Right ventricle myocardium superior (tissue), 1 donor: ENCODE results near the gene ZNF407. TPM values are rescaled to one million over a fixed set of nuclear protein-coding genes. Genes with fewer than 3 reads are reported as not detected.
"Not testable (repeated sequence)": the region's sequence is repeated elsewhere in the genome, so short reads cannot be mapped to it uniquely, and the experiment has no call there.

Experiments
- ATAC-seq: fragments of 200-7000 bp; cut with Tn5 transposase; one replicate; pipeline ENCODE4 v1.9.1; 2020; ENCODE audit warnings: mild to moderate bottlenecking; ENCODE audit not compliant: poor library complexity
- DNase-seq: peaks from one replicate; pipeline ENCODE4 v3.0.0-alpha.2; 2020
- intact Hi-C: fragments of 100-400 bp; cut with DNase I; formaldehyde crosslinking; loops from one replicate; pipeline ENCODE4 v1.11.2; 2022
- total RNA-seq: library from RNA; stranded (reverse); fragmentation: NEBNext Ultra II Directional; extraction: Animal tissue kit (Norgen Biotek cat#: 25700); gene quantifications from one replicate; pipeline ENCODE4 v1.2.1, GENCODE V29; 2021
- donor health status: DM: no; HTN: yes; CAD: no; lungs with severe emphysema.

The ZNF407 gene
- total RNA-seq, 1 donor from 2014 or later, result 9.6 TPM

- ATAC-seq (peak; percentile 79), DNase-seq (peak; percentile 53)
- intact Hi-C loops, result no loop called here
Measured at GRCh38 chr18:74951165-74951760, 353.6 kb downstream of the ZNF407 start.

- no peak for ATAC-seq
- DNase-seq, result no peak
- intact Hi-C loops, result no loop called here
Measured at GRCh38 chr18:74957588-74958224, 360.0 kb downstream of the ZNF407 start.

- intact Hi-C loops, result no loop called here
- ATAC-seq, result no peak
- DNase-seq, result no peak
Measured at GRCh38 chr18:74959216-74959615, 361.5 kb downstream of the ZNF407 start.

GRCh38 chr18:74961596-74961995, 363.9 kb downstream of the ZNF407 start:
- intact Hi-C loops, result loop anchor here (10.0 kb wide), 1 partner anchor 307 kb away; no protein-coding TSS in a partner anchor
- ATAC-seq (no peak), DNase-seq (no peak)

DNA sequence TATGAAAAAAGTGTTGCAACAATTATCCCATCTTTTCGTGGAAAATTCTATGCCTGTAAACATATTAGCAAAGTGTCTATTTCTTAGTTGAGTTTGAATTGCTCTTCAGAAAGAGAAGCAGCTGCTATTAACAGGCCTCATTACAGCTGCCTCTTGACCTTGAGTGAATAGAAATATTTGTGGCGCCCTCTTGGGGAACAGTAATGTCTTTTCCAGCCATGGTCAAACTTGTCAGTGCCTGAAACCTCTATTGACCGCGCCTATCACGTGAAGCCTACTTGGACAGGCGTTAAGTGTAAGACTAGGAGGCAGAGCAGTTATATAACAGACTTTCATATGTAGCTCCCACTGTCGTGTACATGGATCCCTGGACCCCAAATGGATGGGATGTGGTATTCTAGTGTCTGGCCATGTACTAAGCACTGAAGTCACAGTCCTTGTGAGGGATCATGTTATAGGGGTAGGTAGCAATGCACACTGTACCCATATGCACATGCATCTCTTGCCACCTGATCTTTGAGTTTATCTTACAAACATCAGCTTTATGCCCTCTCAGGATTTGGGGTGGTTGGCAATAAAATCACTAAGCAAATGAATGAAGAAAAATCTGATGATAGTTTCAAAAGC, 366.3 kb downstream of the ZNF407 start:
- intact Hi-C loops, result loop anchor here (10.0 kb wide), 1 partner anchor 309 kb away; no protein-coding TSS in a partner anchor
- DNase-seq, result no peak
- peak; percentile 89 for ATAC-seq

- ATAC-seq (no peak), DNase-seq (no peak)
- intact Hi-C loops, result loop anchor here (10.0 kb wide), 1 partner anchor 311 kb away; no protein-coding TSS in a partner anchor
Measured at GRCh38 chr18:74965682-74966081, 368.0 kb downstream of the ZNF407 start.

GRCh38 chr18:74967438-74967837, 369.8 kb downstream of the ZNF407 start:
- no peak for DNase-seq
- no peak for ATAC-seq
- intact Hi-C loops, result loop anchor here (10.0 kb wide), 1 partner anchor 313 kb away; no protein-coding TSS in a partner anchor

- intact Hi-C loops, result loop anchor here (10.0 kb wide), 1 partner anchor 313 kb away; no protein-coding TSS in a partner anchor
- ATAC-seq (no peak), DNase-seq (no peak)
Measured at GRCh38 chr18:74967979-74968378, 370.3 kb downstream of the ZNF407 start.

GRCh38 chr18:74971358-74971757, 373.7 kb downstream of the ZNF407 start:
- ATAC-seq, DNase-seq, intact Hi-C loops: not testable (repeated sequence)

DNA sequence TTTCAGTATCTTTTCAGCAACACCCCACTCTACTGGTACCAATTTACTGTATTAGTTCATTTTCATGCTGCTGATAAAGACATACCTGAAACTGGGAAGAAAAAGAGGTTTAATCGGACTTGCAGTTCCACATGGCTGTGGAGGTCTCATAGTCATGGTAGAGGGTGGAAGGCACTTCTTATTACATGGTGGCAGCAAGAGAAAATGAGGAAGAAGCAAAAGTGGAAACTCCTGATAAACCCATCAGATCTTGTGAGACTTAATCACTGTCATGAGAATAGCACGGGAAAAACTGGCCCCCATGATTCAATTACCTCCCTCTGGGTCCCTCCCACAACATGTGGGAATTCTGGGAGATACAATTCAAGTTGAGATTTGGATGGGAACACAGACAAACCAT, 374.1 kb downstream of the ZNF407 start:
- DNase-seq, intact Hi-C loops, ATAC-seq: not testable (repeated sequence)

DNA sequence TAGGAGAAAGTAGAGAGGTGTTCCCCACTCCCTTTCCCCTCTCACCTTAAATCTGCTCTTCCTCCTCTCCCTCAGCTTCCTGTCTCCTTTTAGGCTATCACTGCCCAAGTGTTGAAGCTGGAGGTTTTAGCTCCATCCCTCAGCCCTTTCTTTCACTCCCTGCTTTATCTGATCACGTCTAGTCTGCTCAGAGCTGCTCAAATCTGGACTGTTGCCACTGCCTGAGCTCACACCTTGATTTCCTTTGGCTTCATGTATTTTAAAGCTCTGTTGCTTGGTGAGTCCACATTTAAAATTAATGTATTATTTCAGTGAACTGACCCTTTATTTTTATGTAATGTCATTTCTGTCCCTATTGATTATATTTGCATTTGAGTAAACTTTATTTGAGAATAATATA, 374.7 kb downstream of the ZNF407 start:
- intact Hi-C loops, result no loop called here
- ATAC-seq, result no peak
- no peak for DNase-seq

DNA sequence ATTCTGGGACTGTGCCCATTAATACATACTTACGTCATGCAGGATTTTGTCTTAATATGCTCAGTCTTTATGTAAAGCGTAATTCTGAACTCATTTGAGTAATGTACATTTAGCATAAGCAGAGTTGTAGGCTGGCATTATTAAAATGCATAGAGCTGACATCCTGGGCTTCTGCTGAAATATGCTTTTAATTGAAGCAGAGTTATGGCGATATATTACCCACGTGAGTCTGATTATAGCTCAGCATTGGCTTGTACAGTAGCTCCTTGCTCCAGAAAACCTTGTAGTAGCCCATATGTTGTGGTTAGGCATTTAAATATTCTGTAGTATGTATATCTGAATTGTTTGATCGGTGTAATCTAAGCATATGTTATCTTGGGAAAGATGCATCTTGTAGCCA, 377.3 kb downstream of the ZNF407 start:
- intact Hi-C loops, result no loop called here
- no peak for ATAC-seq
- no peak for DNase-seq

DNA sequence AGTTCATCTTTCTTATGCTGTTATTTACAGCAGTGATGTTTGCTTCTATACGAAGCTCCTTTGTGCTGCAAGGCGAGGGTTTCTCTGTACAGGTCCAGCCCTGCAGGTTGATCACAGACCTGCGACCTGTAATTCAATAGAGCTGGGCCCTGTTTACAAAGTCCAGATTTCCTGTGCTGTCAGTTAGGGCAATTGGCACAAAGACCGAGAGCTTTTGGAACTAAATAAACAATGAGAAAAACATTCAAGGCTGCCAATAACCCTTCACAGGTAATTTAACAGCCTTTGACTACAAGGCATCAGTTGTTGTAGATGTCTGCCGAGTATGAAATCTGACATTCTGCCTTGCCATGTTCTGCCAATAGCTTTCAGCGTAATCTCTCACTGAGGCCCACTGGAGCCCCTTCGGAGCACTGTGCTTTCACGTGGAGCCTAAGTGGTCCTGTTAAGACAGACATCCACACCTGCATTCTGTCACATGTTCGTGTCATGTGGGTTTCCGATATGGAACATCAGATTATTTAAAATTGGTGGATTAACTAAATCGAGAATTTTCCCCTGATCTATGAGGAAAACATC, 378.8 kb downstream of the ZNF407 start:
- intact Hi-C loops, result no loop called here
- ATAC-seq (no peak), DNase-seq (no peak)

DNA sequence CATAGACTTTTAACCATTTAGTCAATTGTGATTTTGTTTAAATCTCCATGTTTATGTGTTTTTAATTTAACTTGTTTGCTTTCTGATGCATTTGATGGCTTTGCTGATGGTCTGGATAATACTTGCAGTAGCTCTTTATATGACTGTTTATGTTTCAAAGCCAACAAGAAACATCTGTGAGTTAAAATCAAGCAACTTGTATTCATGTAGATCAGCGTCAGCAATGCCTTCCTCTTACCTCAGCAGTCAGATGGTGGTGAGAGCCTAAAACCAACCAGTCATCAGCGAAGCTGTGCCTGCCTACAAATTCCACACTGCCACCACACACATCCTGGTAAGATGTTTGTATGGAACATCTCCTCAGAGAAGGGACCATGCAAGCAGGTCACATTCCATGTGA, 379.4 kb downstream of the ZNF407 start:
- intact Hi-C loops, result no loop called here
- DNase-seq (no peak), ATAC-seq (no peak)

DNA sequence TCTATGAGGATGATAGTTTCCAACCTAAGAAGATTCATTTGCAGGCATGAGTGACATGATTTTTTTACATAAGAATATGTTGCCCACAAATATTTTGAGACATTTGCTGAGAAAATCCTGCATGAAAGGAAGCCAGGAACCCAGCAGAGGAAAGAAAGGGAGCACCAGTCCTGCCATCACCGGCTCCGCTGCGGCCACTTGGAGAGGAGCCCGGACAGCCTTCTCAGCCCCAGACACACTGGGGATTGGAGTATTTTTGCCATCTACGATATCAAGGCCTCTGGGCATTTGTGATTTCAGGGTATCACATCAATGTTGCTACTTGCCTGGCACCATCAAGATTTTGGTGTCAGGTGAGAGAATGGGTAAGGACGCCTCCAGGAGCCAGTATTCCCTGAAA, 383.0 kb downstream of the ZNF407 start:
- intact Hi-C loops, result no loop called here
- DNase-seq (no peak), ATAC-seq (no peak)

DNA sequence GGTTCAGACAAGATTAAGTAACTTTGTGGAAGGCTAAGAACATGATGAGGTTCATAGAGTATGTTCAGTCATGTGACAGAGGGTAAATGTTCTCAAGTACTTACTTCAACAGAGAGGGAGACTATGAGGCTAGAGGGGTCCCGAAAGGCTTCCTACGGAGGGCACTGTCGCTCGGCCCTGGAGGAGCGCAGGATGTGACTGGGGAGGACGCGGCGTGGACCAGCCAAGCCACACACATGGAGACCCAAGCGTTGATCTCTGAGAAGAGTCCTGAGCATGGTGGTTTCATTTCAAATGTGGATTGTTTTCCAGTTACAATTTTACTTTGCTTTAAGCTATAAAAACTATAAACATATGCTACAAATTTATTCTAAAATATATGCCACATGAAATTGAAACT, 383.8 kb downstream of the ZNF407 start:
- ATAC-seq (no peak), DNase-seq (no peak)
- intact Hi-C loops, result no loop called here

DNA sequence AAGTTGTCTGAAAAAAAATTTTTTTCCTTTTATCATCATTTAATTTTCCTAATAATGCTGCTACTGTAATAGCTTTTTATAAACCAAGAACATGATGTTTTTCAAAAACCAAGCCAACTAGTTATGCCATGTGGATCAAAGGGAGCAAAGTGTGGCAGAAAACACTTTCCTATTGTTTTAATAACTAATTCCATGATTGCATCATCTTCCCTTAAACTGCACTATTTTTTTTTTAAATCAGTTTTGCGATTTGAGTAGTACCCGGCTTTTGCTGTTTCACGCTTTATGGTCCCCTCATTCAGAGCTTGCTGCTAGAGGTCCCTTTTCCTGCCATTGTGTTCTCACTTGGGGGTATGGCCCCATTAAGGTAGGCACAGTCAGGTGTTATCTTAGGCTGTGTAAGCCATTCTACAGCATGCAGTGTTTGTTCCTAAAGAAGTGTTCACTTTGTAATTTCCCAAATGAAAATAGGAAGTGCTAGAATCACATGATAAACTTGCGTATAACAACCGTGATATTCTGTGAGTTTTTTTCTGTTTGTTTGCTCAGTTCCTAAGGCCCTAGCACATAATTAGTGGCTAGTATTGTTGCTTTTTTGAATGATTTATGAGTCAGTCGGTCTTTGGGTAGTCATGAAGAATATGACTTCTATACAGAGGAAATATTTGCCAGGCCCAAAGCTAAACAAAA, 385.4 kb downstream of the ZNF407 start:
- intact Hi-C loops, result no loop called here
- ATAC-seq (peak; percentile 15), DNase-seq (no peak)

DNA sequence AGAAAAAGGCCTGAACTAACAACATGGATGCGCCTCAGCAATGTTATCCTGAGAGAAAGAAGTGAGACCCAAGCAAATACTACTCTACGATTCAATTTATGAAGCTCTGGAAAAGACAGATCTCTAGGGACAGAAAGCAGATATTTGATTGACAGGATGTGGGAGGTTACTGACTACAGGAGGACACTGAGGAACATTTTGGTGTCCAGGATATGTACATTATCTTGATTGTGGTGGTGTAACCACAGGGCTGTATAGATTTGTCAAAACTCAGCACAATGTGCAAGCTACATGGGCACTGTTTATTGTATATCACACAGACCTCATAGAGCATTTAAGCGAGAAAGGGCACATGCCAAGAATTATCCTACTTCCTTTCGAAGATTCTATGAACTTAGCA, 391.5 kb downstream of the ZNF407 start:
- no peak for ATAC-seq
- intact Hi-C loops, result no loop called here
- no peak for DNase-seq

- intact Hi-C loops, result no loop called here
- no peak for DNase-seq
- peak; percentile 36 for ATAC-seq
Measured at GRCh38 chr18:74990563-74991081, 393.0 kb downstream of the ZNF407 start.
